HepG2 (cell line): ENCODE data around the gene MYADML2. TPM values are rescaled to one million over a fixed set of nuclear protein-coding genes. Genes with fewer than 3 reads are reported as not detected.

Experiments used
- ATF5 ChIP-seq: sonication (generic); formaldehyde crosslinking; IDR thresholded peaks from 2 replicates; pipeline ENCODE4 v1.4.0; 2020; ENCODE audit warnings: mild to moderate bottlenecking, low read depth, missing genetic modification reagents
- HOXA9 ChIP-seq: sonication (generic); formaldehyde crosslinking; IDR thresholded peaks from 2 replicates; pipeline ENCODE4 v1.8.1; 2022; ENCODE audit warnings: missing genetic modification reagents, mild to moderate bottlenecking, moderate library complexity, borderline replicate concordance
- KMT2A ChIP-seq: sonication (generic); formaldehyde crosslinking; IDR thresholded peaks from 2 replicates; pipeline ENCODE4 v1.4.0; 2020; ENCODE audit warnings: missing genetic modification reagents
- MEF2D ChIP-seq: sonication (generic); formaldehyde crosslinking; IDR thresholded peaks from 2 replicates; pipeline ENCODE4 v1.5.1; 2020; ENCODE audit warnings: mild to moderate bottlenecking, missing genetic modification reagents
- NFAT5 ChIP-seq: sonication (generic); formaldehyde crosslinking; IDR thresholded peaks from 2 replicates; pipeline ENCODE4 v1.4.0; 2020; ENCODE audit warnings: missing genetic modification reagents
- NONO ChIP-seq, 2 experiments: fragments of 450-650 bp in 1 of 2; sonication (generic) in 1 of 2; formaldehyde crosslinking in 1 of 2; IDR thresholded peaks in 1 of 2; conservative IDR thresholded peaks in 1 of 2; 2 replicates each; pipeline versions ENCODE4 v1.6.1 to v1.8.0; 2017 to 2022; ENCODE audit warnings: mild to moderate bottlenecking in 1 of 2, missing genetic modification reagents in 1 of 2, moderate library complexity in 1 of 2
- PHF21A ChIP-seq: sonication (generic); formaldehyde crosslinking; IDR thresholded peaks from 2 replicates; pipeline ENCODE4 v1.5.0; 2020; ENCODE audit warnings: mild to moderate bottlenecking, missing genetic modification reagents
- SIX4 ChIP-seq: sonication (generic); formaldehyde crosslinking; IDR thresholded peaks from 2 replicates; pipeline ENCODE4 v1.4.0; 2020; ENCODE audit warnings: missing genetic modification reagents
- SSRP1 ChIP-seq: IDR thresholded peaks from 2 replicates; pipeline ENCODE4 v1.6.1; 2016; ENCODE audit warnings: control low read depth
- ZBTB26 ChIP-seq: IDR thresholded peaks from 2 replicates; pipeline ENCODE4 v1.6.1; 2016; ENCODE audit warnings: missing compliant biosample characterization, missing genetic modification reagents, borderline replicate concordance
- ZNF124 ChIP-seq: sonication (generic); formaldehyde crosslinking; IDR thresholded peaks from 2 replicates; pipeline ENCODE4 v1.4.0; 2020; ENCODE audit warnings: missing genetic modification reagents
- ZNF256 ChIP-seq: sonication (generic); formaldehyde crosslinking; conservative IDR thresholded peaks from 2 replicates; pipeline ENCODE4 v1.4.0; 2020; ENCODE audit warnings: missing genetic modification reagents
- ZNF720 ChIP-seq: sonication (generic); formaldehyde crosslinking; IDR thresholded peaks from 2 replicates; pipeline ENCODE4 v1.4.0; 2020; ENCODE audit warnings: missing genetic modification reagents
- ZNF792 ChIP-seq: IDR thresholded peaks from 2 replicates; pipeline ENCODE4 v1.6.1; 2016
- ZSCAN29 ChIP-seq: sonication (generic); formaldehyde crosslinking; conservative IDR thresholded peaks from 2 replicates; pipeline ENCODE4 v1.4.0; 2020; ENCODE audit warnings: mild to moderate bottlenecking, missing genetic modification reagents
- polyA plus RNA-seq, 8 experiments: library from polyadenylated mRNA; depleted of rRNA in 3 of 8; stranded (reverse) in 7 of 8; unstranded in 1 of 8; fragments of >200 nt; fragmentation: Illumina TruSeq in 4 of 8; extraction: Trizol in 4 of 8; gene quantifications; 2 replicates each; pipeline versions ENCODE4 v1.2.1 to v1.2.3, GENCODE V29; 2011 to 2016; ENCODE audit warnings: low read depth in 4 of 8, missing spikeins in 1 of 8, mixed read lengths in 1 of 8; ENCODE audit not compliant: insufficient read depth in 1 of 8
- total RNA-seq, 5 experiments: library from RNA; depleted of rRNA; stranded (reverse); fragments of >200 nt; fragmentation: Illumina TruSeq; extraction: Trizol; gene quantifications; 2 replicates each; pipeline ENCODE4 v1.2.3, GENCODE V29; 2016; ENCODE audit warnings: low read depth in 1 of 5
- TF ChIP-seq, protein P1 (sequence below): sonication (generic); formaldehyde crosslinking; IDR thresholded peaks from 2 replicates; pipeline ENCODE4 v1.5.0; 2020; ENCODE audit warnings: missing genetic modification reagents, mild to moderate bottlenecking, borderline replicate concordance
- TF ChIP-seq, protein P2 (sequence below): sonication (generic); formaldehyde crosslinking; IDR thresholded peaks from 2 replicates; pipeline ENCODE4 v1.4.0; 2020; ENCODE audit warnings: missing genetic modification reagents, mild to moderate bottlenecking, borderline replicate concordance

Gene MYADML2
- total and polyA plus RNA-seq, 2 of the 13 experiments (the other 11 are each of a cell fraction or from before 2014, with no cell fraction given): not detected

GRCh38 chr17:81967533-81968395 is 20.7 kb upstream of the MYADML2 start (continued):
- 0 out of 2 replicates have a peak, but pooled peaks have one; percentile 11 for TF ChIP-seq ZBTB26 (CRISPR knock-in tag)
- no peak for TF ChIP-seq NONO (IDR thresholded peaks at IDR 0.05)
- peak; percentile 96 for TF ChIP-seq NONO (CRISPR knock-in tag; conservative IDR thresholded peaks at IDR 0.05)
- TF ChIP-seq NFAT5 (CRISPR knock-in tag): no peak; the same call in 1 of the 2 replicates
- TF ChIP-seq, protein P1, sequence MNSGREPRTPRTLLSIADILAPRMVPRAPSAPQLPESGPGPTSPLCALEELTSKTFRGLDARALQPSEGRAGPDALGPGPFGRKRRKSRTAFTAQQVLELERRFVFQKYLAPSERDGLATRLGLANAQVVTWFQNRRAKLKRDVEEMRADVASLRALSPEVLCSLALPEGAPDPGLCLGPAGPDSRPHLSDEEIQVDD (CRISPR knock-in tag): no peak; the same call in 1 of the 2 replicates
- TF ChIP-seq, protein P2, sequence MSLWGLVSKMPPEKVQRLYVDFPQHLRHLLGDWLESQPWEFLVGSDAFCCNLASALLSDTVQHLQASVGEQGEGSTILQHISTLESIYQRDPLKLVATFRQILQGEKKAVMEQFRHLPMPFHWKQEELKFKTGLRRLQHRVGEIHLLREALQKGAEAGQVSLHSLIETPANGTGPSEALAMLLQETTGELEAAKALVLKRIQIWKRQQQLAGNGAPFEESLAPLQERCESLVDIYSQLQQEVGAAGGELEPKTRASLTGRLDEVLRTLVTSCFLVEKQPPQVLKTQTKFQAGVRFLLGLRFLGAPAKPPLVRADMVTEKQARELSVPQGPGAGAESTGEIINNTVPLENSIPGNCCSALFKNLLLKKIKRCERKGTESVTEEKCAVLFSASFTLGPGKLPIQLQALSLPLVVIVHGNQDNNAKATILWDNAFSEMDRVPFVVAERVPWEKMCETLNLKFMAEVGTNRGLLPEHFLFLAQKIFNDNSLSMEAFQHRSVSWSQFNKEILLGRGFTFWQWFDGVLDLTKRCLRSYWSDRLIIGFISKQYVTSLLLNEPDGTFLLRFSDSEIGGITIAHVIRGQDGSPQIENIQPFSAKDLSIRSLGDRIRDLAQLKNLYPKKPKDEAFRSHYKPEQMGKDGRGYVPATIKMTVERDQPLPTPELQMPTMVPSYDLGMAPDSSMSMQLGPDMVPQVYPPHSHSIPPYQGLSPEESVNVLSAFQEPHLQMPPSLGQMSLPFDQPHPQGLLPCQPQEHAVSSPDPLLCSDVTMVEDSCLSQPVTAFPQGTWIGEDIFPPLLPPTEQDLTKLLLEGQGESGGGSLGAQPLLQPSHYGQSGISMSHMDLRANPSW (CRISPR knock-in tag): 0 out of 2 replicates have a peak, but pooled peaks have one; percentile 58
- TF ChIP-seq ATF5 (CRISPR knock-in tag): peak; percentile 89; the same call in 1 of the 2 replicates
- peak; percentile 95 for TF ChIP-seq MEF2D (CRISPR knock-in tag)
- TF ChIP-seq ZNF124: peak; percentile 68; the same call in 1 of the 2 replicates
- TF ChIP-seq HOXA9 (CRISPR knock-in tag): no peak
- TF ChIP-seq KMT2A: peak; percentile 80
- TF ChIP-seq ZSCAN29: peak; percentile 85; the same call in 1 of the 2 replicates
- peak; percentile 54; the same call in 1 of the 2 replicates for TF ChIP-seq SSRP1 (CRISPR knock-in tag)
- TF ChIP-seq SIX4 (CRISPR knock-in tag): peak; percentile 84
- TF ChIP-seq PHF21A (CRISPR knock-in tag): peak; percentile 82; the same call in 1 of the 2 replicates
- TF ChIP-seq ZNF720 (CRISPR knock-in tag): no peak
- TF ChIP-seq ZNF256: peak; percentile 5; the same call in 1 of the 2 replicates
- peak; percentile 90; the same call in 1 of the 2 replicates for TF ChIP-seq ZNF792 (CRISPR knock-in tag)
